ENCODE data around the gene ARRDC1. TPM values are rescaled to one million over a fixed set of nuclear protein-coding genes. Genes with fewer than 3 reads are reported as not detected.

Gene ARRDC1
- total RNA-seq, 4 donors from 2014 or later, result 23.6 to 41.7 (median 33.7) TPM

GRCh38 chr9:137580954-137581322 is 24.5 kb upstream of the ARRDC1 start:
- TF ChIP-seq CTCF (IDR thresholded peaks at IDR 0.05; ENCODE audit: low read depth), result no peak

GRCh38 chr9:137581361-137582285 is 23.9 kb upstream of the ARRDC1 start:
- no peak for TF ChIP-seq CTCF (IDR thresholded peaks at IDR 0.05; ENCODE audit: low read depth)

GRCh38 chr9:137582286-137582860 is 23.1 kb upstream of the ARRDC1 start:
- no peak for TF ChIP-seq CTCF (IDR thresholded peaks at IDR 0.05; ENCODE audit: low read depth)

- TF ChIP-seq CTCF (IDR thresholded peaks at IDR 0.05; ENCODE audit: low read depth), result no peak
These were observed 22.1 kb upstream of the ARRDC1 start for GRCh38 chr9:137583347-137583746.

- TF ChIP-seq CTCF (IDR thresholded peaks at IDR 0.05; ENCODE audit: low read depth), result no peak
These were observed 21.5 kb upstream of the ARRDC1 start for GRCh38 chr9:137583957-137584356.

- TF ChIP-seq CTCF (IDR thresholded peaks at IDR 0.05; ENCODE audit: low read depth), result no peak
These were observed 18.6 kb upstream of the ARRDC1 start for GRCh38 chr9:137586854-137587253.

GRCh38 chr9:137588311-137588710 is 17.2 kb upstream of the ARRDC1 start:
- TF ChIP-seq CTCF (IDR thresholded peaks at IDR 0.05; ENCODE audit: low read depth), result no peak
